Fibroblast of pulmonary artery (primary cell): ENCODE data around the gene EID2B.

Source experiments
- DNase-seq: peaks from one replicate; pipeline ENCODE4 v3.0.0-alpha.2; 2010; ENCODE audit warnings: low read depth
- H3K4me3 ChIP-seq: replicated peaks from 2 replicates; pipeline ENCODE4 v1.5.1; 2011; ENCODE audit warnings: low read depth, mild to moderate bottlenecking, control low read depth, low read length, moderate library complexity
- CTCF ChIP-seq: IDR thresholded peaks from 2 replicates; pipeline ENCODE4 v1.5.1; 2011; ENCODE audit warnings: mild to moderate bottlenecking, control low read depth, low read length, inconsistent platforms; ENCODE audit errors: missing control alignments

Gene EID2B

GRCh38 chr19:39497996-39498797, 34.5 kb downstream of the EID2B start:
- DNase-seq, result peak; percentile 29
- peak; percentile 23 for TF ChIP-seq CTCF
- peak overlapping the region; percentile 27 for H3K4me3 ChIP-seq

DNA sequence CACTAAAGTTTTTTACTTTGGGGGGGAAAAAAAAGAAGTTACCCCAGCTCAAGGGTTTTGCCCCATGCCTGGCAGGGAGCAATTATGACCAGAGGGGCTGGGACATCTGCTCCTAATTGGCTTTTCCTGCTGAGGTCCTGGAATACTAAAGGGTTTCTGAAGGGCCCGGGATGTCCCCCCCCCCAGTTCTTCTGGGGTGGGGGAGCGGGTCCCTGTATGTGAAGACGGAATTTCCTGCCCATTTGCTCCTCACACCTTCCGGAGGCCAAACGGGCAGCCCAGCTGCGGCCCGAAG, 35.0 kb downstream of the EID2B start:
- H3K4me3 ChIP-seq, result peak overlapping the region; percentile 27
- DNase-seq, result no peak
- TF ChIP-seq CTCF, result no peak

DNA sequence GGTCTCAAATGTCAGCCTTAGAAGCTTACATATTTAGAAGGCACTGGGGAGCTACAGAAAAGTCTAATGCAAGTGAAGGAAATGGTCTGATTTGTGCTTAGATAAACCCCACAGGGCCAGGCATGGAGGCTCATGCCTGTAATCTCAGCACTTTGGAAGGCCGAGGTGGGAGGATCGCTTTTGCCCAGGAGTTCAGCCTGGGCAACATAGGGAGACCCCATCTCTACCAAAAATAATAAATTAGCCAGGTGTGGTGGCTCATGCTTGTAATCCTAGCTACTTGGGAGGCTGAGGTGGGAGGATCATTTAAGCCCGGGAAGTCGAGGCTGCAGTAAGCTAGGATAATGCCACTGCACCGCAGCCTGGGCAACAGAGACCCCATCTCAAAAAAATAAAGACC, 36.6 kb downstream of the EID2B start:
- H3K4me3 ChIP-seq, result no peak overlapping the region
- no peak for DNase-seq
- TF ChIP-seq CTCF, result no peak

GRCh38 chr19:39494661-39495060, 38.0 kb downstream of the EID2B start:
- no peak overlapping the region for H3K4me3 ChIP-seq
- no peak for DNase-seq
- no peak for TF ChIP-seq CTCF

DNA sequence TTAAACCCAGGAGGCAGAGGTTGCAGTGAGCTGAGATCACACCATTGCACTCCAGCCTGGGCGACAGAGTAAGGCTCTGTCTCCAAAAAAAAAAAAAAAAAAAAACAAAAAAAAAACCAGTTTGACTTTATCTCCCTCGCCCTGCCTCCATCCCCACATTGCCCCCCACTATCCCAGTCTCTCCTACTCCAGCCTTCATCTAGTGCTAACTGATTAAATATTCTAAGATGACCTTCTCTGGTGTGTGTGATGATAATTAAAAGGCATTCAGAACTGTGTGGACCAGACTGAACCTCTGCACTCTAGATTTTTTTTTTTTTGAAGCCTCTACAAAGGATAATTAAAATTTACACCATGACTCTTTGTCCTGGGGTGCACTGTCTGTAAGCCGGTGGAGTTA, 39.9 kb downstream of the EID2B start:
- no peak for TF ChIP-seq CTCF
- DNase-seq, result no peak
- no peak overlapping the region for H3K4me3 ChIP-seq

GRCh38 chr19:39492225-39492624, 40.4 kb downstream of the EID2B start:
- DNase-seq, result no peak
- TF ChIP-seq CTCF, result no peak
- H3K4me3 ChIP-seq, result no peak overlapping the region

GRCh38 chr19:39489756-39490155, 42.9 kb downstream of the EID2B start:
- no peak for DNase-seq
- no peak for TF ChIP-seq CTCF
- H3K4me3 ChIP-seq, result no peak overlapping the region
